C4-2B (cell line): ENCODE data around the gene KIF6.

ENCODE experiments used
- ZFX ChIP-seq: fragments of 450-650 bp; IDR thresholded peaks from 2 replicates; pipeline ENCODE4 v1.6.1; 2017
- TF ChIP-seq, protein P1 (sequence below): fragments of 450-650 bp; conservative IDR thresholded peaks from 2 replicates; pipeline ENCODE4 v1.5.1; 2017; ENCODE audit warnings: mild to moderate bottlenecking

DNA sequence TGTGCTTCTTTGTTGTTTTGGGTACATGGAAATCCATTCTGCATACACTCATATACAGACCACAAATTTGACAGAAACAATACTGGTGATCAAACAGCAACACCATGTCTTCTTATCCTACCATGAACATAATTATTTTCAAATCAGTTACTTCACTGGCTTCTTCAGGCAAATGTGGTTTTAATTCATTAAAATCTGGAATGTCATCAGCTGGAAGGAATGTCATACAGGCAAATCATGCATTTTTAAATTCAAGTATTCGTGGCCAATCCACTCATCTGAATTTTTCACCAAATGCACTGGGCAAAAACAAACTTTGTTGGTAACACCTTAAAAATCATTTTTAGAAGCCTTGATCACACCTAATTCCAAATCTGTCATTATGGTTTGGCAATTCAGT is 59.3 kb downstream of the KIF6 start:
- TF ChIP-seq, protein P1, sequence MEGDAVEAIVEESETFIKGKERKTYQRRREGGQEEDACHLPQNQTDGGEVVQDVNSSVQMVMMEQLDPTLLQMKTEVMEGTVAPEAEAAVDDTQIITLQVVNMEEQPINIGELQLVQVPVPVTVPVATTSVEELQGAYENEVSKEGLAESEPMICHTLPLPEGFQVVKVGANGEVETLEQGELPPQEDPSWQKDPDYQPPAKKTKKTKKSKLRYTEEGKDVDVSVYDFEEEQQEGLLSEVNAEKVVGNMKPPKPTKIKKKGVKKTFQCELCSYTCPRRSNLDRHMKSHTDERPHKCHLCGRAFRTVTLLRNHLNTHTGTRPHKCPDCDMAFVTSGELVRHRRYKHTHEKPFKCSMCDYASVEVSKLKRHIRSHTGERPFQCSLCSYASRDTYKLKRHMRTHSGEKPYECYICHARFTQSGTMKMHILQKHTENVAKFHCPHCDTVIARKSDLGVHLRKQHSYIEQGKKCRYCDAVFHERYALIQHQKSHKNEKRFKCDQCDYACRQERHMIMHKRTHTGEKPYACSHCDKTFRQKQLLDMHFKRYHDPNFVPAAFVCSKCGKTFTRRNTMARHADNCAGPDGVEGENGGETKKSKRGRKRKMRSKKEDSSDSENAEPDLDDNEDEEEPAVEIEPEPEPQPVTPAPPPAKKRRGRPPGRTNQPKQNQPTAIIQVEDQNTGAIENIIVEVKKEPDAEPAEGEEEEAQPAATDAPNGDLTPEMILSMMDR, result no peak
- TF ChIP-seq ZFX, result no peak
